Measurements from ENCODE around the gene SLC24A3.

The SLC24A3 gene

GRCh38 chr20:19758501-19759331 is 546.3 kb downstream of the SLC24A3 start:
- peak; percentile 8 for DNase-seq

DNA sequence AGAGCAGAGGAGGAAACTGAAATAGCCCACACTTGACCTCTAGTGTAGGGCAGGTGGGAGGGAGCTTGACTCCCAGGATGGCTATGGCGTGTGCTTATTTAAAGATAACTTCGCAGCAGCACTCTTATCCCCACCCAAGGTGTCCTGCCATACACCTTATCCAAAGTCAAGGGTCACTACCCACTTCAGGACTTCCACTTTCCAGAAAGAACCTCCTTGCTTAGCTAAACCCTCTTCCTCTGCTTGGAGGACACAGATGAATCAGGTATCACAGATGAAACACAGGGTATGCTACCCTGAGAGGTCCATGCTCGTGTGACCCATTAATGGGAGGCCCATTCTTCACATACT is 547.9 kb downstream of the SLC24A3 start:
- no peak for DNase-seq

GRCh38 chr20:19761326-19761725 is 548.9 kb downstream of the SLC24A3 start:
- no peak for DNase-seq

DNA sequence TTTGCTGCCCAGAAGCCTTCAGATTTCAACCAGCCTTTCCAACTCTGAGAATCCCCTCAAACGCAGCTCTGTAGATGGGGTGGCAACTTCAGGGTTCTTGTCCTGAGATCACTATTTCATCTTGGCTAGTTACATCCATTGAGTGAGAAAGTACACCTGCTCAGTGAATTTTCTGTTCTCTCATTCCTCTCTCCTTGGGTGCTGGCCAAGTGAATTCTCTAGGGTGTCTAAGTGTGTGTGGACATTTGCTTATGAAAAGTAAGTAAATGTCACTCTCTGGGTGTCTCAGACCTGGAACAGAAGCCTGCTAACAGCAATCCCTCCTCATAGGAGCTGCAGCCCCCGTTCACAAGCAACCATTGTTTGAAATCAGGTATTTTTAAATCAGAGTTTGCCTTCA is 549.4 kb downstream of the SLC24A3 start:
- DNase-seq = no peak

- no peak for DNase-seq
These were observed 551.8 kb downstream of the SLC24A3 start for GRCh38 chr20:19764207-19764606.

DNA sequence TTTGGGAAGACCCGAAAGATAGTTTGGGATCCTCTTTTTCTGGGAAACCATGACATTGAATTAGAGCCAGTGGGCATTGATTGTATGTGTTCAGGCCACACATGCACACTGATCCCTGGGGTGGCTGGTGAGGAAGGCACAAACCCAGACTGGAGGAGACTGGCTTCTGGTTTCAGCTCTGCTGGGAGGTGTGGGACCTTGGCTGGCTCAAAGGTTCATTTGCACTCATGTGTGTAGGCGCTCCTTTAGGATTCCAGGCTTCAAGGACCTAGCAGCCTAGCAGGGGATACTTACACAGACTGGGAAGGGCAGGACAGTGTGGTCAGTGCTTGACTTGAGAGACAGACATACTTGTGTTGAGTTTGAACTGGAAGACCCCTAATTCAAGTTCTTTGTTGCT is 552.8 kb downstream of the SLC24A3 start:
- no peak for DNase-seq

DNA sequence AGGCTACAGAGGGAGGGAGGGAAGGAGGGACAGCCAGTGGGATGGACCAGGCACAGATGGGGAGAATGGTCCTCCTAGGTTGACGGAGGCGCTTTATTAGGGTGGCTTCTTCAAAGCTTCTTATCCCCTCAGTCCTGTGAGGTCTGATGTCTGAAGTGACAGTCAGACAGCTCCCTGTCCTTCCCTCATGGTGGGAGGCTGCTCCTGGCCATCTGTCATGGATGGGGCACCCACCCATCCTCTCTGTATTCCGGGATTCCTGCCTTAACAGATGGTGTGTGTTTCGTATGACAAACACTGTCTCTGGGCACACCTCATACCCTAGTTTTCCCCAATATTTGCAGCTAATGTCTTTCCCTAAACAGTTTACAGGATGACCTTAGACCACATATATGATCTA is 553.5 kb downstream of the SLC24A3 start:
- DNase-seq = no peak

- DNase-seq = no peak
These were observed 554.6 kb downstream of the SLC24A3 start for GRCh38 chr20:19767070-19767469.

- DNase-seq = no peak
These were observed 555.9 kb downstream of the SLC24A3 start for GRCh38 chr20:19768325-19768842.

DNA sequence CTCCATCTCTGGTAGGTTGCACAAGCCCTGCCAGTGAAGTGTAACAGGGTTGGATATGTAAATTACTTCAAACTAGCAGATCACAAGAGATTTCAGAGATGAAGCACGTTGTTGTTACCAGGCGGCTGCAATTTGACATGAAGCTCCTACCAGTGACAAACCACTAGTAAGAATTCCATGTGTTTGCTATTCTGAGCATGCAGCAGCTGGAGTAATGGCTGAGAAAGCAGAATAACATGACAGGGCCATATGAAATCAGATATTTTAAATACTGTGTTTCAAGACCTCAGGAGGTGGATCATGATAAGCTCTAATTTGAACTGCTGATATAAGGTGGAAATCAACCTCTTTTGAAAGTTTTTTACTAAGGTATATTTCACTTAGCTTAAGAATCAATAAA is 557.1 kb downstream of the SLC24A3 start:
- no peak for DNase-seq

DNA sequence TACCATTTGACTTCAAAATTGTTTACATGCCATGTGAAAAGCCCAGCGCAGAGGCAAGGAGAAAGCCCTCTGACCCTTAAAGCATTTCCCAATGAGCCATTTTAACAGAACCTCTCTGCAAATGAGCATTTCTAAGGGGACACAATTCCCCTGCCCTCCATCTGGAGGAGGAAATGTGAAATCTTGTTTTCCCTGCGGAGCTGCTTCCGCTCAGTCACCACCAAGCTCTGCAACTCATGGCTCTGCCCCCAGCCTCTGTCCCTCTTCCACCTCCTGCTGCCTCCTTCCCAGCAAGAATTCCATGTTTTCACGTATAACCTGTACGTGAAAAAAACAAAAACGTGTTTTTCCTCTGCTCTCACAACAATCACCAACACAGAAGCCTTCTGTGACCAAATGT is 557.9 kb downstream of the SLC24A3 start:
- DNase-seq = no peak

- no peak for DNase-seq
These were observed 558.6 kb downstream of the SLC24A3 start for GRCh38 chr20:19771031-19771430.

Measured in EL (cell line).